Stimulated activated CD8-positive, alpha-beta memory T cell treated with anti-CD3 and anti-CD28 coated beads, Interleukin-4, amount 100 ng/mL, for 48 hours (primary cell): Measurements from ENCODE around the gene KDM8.

Source experiments
- DNase-seq: peaks from one replicate; pipeline ENCODE4 v3.0.0-alpha.2; 2020

KDM8 gene

DNA sequence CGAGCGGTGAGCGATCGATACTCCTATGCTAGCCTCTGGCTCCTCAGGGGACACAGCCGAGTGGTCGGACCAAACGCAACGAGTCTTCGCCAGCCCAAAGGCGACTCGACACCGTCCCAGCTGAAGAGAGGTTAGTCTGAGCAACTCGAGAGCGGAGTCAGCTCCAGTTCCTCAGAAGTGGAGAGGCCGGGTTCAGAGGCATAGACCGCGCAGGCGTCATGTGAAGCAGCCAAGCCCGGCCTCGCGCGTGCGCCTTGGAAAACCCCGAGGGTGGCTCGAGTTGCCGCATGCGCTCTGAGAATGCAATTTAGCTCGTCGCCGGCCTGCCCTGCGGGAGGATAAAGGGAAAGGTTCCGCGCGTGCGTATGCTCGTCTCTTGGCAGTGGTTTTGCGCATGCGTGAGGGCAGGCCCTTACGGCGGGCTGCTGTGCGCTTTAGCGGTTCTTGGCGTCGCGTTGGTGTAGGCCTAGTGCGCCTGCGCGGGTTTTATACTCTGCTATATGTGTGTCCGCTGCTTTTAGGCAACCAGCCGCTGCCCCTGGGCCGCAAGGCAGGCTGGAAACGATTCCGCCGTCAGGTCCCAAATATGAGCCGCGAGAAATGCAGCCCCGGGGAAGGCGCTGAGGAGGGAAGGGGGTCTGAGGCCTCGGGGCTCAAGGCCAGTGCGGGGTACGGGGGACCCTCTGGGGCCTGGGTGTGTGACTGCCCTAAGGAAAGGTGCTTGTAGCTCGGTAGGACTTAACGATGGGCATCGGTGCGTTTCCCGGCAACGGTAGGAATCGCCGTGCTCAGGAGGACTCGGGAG is at the start of gene KDM8:
KDM8 (plus strand) TSS at position 20 of the 805 bp plus-strand sequence. CDS start 6,598 bp downstream, outside the sequence.
- peak; percentile 99 for DNase-seq

DNA sequence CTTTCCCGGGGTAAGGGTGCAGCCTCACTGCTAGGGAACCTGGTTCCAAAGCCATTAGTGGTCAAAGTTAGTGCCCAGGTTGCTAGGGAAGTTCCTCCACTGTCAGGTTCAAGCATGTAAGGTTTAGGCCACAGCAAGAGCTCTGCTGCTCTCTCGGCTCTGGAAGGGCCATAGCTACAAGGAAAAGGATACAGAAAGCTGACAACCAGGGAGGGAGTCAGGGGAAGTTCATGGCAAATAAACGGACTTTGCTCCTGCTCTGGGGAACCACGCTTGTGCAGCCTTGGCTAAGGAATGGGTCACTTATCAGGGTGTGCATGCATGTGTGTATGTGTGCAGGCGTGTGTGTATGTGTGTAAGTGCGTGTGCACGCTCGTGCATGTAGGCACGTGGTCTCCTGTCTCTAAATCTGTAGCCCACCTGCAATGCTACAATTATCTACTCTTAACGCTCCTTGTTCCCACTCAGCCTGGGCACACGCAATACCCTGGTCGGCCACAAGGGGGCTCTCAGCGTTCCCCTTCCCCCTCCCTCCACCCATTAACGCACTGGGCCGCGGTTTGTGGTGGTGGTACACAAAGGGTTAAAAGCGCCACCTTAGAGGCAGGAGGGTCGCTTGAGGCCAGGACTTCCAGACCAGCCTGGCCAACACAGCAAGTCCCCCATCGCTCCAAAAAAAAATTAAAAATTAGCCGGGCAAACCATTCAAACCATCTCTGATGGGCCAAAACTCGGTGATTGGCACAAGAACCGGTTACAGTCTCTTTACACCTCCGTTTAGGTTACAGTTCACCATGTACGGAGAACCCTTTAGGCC is 48.4 kb upstream of the KDM8 start:
- peak; percentile 91 for DNase-seq

DNA sequence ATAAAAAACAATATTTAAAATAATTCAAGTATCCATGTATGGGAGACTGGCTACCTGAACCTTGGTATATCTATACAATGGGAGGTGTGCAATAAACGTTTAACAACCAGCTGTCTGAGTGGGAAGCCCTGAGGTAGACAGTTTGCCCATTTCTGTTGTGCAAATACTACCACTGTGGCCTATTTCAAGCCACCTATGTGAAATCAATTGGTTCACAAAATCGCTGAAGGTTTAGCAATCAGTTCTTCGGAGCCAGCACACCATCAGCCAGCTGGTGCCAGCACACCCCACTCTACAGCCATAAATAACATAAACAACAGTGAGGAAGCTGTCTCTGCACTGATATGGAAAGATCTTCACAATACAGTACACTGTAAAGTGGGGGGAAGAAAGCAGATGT is 46.7 kb upstream of the KDM8 start:
- no peak for DNase-seq

DNA sequence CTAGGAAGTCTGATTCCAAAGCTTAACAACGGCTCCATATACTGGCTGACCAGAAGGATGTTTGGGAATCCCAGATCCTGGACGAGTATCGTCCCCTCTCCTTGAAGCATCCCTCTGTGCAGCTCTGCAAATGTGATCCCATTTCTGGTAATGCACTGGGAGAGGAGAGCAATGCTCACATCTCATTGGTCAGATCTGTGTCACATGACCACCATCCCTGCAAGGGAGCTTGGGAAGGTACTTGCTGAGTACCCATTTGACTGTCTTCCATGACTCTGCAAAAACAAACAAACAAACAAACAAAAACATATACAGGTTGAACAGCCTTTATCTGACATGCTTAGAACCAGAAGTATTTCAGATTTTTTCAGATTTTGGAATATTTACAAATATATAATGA is 41.9 kb upstream of the KDM8 start:
- DNase-seq: no peak

DNA sequence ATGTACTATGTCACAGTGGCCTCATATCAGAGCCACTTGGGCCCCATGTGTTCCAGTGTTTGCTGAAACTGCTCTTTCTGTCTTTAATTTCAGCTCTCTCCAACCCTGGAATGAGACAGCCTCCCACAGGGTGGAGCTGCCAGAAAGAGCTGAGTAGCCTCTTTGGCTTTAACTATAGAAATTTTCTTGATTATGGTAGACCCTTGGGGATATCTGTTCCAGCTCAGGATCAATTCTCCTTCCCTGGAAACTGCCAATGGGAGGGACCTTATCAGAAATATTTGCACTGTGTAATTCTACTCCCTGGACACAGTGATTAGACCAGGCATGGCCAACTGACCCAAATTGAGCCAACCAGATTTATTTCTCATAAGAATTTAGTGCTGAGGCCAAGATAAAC is 39.0 kb upstream of the KDM8 start:
- DNase-seq: no peak

DNA sequence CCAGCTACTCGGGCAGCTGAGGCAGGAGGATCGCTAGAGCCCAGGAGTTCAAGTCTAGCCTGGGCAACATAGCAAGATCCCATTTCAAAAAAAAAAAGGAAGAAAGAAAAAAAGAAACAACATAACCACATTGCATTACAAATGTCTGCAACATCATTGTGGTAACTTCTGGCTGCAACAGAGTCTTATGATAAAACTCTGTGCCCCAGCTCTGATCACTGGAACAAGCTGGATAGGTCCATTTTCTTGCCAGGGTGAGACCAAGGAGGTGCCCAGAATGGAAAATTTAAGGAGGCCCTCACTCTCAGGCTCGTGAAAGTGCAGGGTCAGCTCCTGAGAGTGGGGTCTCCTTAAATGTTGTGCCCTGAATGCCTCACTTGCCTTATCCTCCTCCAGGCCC is 37.8 kb upstream of the KDM8 start:
- DNase-seq: no peak

DNA sequence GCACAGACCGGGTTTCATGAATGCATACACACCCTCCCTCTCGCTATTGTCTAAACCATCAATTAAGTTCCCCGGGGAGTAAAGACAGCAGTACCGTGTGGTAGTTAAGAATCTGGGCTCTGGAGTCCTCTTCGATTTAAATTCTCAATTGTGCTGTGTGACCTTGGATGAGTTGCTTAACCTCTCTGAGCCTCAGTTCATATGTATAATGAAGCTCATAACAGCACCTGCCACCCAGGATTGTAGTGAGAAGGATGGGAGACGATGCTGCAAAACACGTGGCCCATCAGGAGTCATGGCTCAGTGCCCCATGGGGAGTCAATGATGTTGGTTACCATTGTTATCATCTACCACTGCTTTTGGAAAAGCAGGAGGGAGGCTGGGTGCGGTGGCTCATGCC is 34.5 kb upstream of the KDM8 start:
- DNase-seq: no peak

DNA sequence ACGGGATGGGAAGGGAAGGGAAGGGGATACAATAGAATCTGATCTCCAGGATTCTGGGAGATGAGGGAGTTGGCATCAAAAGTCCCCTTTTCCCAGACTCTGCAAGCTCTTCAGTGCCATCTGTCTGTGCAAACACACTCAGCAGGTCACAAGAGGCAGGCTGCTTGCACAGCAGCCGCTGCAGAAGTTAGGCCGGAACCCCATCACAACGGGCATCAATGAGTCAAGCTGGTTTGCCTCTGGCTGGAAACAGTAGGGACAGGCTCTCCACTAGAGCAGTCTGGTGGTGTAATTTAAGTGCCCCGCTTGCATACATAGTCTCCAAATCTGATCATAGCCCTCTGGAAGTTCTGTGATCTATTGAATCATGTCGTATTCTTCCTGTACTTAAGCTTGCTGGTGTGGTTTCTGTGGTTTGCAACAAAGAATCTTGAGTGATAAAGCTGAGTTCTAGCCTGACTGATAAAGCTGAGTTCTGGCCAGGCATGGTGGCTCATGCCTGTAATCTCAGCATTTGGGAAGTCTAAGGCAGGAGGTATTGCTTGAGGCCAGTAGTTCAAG is 33.7 kb upstream of the KDM8 start:
- peak; percentile 81 for DNase-seq

DNA sequence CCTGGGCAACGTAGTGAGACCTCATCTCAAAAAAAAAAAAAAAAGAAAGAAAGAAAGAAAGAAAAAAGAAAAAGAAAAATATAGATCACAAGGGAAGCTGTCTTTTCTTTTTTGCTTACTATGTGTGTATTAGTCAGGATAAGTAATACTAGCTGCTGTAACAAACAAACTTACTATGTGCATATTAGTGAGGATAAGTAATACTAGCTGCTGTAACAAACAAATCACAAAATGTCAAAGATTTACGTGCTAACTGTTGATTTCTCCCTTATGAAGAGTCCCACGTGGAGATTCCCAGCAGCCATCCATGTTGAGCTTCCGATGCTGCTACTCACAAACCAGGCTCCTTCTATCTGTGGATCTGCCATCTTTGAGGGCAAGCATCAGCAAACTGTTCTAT is 31.7 kb upstream of the KDM8 start:
- no peak for DNase-seq

DNA sequence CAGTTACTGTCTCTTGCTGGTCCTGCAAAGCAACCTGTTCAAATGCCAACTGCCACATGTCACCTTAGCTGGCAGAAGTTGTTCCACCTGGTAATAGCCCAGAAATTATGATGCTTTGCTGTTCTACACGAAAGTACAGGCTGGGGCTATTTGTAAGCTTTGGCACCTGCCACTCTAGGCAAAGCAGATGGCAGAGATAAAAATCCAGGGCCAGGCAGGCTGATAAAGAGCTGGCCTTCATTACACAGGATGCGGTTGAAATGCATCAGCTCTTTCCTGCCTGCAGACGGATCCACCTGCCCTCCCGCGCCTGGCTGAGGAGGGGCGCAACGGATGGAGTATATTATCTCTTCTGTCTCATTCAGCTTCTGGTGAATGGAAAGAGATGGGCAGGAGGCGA is 29.3 kb upstream of the KDM8 start:
- DNase-seq: peak; percentile 60

DNA sequence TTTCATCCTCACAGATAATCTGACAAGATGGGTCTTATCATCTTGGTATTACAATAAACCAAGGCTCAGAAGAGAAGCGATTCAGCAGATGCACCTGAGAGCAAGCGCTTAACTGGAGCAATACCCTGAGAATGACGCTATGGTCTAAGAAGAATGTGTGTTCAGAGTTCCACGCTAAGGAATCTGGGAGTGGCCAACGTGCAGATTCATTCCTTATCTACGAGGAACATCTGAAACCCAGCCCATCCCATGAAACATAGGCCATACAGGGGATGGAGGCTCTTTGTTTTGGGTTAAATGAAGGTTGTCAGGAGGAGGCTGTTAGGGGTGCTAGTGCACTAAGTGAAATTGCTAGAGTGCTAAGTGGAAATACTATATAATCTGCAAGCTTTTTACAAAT is 28.5 kb upstream of the KDM8 start:
- DNase-seq: no peak

DNA sequence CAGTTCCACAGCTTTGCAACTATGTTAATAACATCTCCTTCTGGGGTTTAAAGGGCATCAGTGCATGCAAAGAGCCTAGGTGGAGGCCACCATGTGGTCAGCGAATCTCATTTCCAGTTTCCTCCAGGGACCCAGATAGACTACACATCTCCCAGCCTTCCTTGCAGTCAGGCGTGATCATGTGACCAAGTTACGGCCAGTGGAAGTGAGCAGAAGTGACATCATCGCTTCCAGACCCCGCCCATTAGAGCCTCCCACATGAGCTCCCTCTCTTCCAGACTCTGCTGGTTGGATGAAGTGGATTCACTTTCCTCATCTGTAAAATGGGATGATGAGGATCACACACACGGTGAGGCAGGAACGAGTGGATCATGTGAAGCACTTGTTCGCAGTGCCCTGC is 27.4 kb upstream of the KDM8 start:
- DNase-seq: no peak

DNA sequence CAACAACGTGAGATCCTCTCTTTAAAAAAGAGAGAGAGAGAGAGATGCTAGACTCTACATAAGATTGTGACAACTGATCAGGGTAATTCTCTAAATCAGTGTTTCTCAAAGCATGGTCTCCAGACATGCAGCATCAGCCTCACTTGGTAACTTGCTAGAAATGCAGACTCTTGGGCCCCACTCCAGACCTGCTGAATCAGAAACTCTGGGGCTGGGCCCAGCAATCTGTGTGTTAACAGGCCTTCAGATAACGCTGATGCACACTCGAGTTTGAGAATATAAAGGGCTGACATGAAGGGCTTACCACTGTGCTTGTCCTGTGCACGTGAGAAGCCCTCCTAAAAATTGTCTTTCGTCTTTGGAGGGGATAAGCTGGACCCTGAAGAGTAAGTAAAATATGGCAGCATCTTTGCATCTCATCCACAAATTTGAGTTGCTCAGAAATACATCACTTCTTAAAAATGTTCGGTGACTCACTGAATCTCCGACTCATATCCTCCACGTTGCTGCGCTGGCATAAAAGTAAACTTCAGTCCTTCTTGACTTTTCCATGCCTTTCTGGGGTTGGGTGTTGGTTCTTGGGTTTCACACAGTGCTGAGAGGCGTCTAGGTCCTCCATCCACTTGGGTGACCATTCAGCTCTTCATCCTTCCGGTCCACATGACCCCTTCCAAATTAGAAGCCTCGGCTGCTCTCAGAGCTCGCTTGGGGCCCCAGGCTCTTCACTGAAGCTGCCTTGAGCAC is 26.1 kb upstream of the KDM8 start:
- peak; percentile 54 for DNase-seq

DNA sequence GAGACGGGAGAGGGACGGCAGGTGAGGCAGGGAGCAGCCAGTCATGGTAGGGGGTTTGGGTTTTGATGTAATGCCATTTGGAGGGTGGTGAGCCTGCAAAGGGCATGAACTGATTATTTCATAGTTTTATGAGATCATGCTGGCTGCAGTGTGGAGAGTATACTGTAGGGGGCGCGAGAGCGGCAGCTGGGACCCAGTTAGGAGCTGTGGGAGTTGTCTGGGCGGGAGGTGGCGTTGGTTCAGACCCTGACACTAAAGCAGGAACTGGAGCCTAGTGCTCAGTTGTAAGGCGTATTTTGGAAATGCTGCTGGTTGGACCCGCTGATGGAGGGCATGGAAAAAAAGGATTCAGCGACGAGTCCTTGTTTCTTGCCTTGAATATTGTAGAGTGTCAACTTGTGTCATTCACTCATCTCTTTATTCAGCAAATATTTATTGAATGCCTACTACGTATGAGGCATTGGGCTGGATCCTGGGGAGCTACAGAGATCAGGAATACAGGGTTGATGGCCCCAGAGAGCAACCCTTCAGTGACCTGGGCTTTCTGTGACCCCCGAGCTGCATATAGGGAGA is 23.7 kb upstream of the KDM8 start:
- DNase-seq: peak; percentile 96

DNA sequence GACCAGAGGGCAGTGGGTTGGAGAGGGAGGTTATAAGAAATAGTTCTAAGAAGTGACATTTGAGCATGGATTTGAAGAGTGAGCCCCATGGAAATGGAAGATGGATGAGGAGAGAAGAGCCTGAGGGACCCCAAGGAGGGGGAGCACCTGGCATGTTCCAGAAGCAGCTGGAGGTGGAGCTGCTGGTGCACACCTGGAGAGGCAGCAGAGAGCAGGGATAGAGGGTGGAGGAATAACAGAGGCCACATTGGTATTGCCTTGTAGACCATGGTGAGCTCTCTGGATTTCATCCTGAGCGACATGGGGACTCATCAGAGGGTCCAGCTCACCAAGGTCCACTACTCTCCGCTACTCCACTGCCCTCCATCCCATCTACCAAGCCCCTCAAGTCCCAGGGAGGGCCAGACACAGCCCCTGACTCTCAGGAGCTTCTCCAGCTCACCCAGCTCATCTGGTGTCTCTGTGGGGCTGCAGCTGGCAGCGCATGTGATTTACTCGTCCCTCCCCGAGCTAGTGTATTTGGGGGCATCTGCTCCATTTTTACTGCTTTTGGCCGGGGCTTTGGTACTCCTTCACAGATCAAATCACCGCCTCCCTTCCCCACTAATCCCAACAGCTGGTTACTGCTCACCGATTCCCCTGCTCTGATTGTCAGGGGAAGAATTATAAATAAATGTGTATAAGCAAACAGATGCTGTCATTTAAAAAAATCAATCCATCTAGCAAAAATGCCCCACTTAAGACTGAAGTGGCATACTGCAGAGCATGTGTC is 22.1 kb upstream of the KDM8 start:
- DNase-seq: no peak

DNA sequence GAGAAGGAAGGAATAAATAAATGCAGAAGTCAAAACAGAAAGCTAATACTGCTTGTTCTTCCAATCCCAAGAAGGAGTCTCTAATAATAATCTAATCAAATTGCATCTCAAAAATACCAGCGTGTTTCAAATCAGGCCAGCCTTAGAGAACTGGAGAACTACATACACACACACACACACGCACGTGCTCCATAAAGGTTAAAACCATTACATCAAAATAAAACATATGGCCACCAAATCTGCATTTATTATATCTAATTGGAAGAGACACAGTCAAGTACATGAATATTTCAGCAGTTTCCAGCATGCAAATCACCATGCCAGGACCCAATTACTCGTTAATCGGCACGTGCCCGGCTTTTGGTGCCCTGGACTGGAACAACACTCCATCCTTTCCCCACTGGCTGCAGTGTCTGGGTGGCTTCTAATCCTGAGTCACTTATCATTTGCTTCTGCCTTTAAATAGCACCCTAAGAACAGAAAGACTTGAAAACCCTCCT is 20.4 kb upstream of the KDM8 start:
- no peak for DNase-seq

DNA sequence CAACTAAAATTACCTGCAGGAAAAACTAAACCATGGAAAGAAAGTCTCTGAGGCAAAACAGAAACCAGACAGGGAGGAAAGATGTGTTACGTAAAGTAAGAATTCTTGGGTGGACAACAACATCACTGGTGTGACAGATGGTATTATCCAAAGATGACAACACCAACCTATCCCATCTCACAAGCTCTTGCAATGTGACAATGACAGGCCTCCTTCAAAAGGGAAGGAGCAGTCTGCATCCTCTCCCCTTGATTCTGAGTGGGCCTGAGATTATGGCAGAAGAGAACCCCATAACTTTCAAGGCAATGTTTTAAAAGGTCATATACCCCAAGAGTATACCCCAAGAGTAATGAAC is 17.6 kb upstream of the KDM8 start:
- DNase-seq: no peak

DNA sequence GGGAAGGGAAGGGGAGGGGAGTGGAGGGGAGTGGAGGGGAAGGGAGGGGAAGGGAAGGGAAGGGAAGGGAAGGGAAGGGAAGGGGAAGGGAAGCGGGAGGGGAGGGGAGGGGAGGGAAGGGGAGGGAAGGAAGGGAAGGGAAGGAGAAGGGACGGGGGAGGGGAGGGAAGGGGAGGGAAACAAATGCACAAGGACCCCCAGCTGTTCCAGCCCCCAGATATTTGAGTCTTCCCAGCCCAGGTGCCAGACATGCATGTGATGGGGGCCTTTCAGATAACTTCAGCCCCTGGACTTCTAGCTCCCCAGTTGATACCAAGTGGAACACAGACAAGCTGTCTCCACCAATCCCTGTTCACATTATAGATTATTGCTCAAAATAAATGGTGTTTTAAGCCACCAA is 14.7 kb upstream of the KDM8 start:
- no peak for DNase-seq

DNA sequence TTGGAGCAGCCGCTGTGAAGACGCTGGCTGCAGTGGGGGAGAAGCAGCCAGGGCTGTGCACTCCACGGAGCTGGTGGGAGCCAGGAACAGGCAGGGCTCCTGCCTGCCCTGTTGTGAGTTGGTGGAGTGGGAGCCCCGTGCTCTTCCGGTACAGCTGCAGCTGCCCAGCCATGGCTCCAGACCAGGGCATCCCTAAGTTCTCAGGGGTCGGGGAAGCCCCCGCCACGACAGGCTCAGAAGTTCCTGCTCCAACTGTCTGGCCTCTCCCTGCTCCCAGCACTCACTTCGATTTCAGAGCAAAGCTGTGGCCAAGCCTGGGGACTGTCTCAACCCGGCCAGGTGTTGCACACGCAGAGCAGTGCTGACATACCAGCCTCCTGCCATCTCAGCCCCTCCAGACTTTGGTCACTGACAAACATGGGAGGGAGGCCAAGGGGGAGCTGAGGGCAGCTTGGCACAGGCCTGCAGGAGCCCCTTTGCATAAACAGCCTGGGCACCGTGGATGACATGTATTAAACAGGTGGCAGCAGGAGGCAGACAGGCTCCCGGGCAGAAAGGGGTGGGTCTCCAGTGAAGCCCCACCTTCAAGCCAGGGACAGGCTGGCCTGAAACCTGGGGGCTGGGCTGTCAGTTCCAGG is 13.9 kb upstream of the KDM8 start:
- no peak for DNase-seq

DNA sequence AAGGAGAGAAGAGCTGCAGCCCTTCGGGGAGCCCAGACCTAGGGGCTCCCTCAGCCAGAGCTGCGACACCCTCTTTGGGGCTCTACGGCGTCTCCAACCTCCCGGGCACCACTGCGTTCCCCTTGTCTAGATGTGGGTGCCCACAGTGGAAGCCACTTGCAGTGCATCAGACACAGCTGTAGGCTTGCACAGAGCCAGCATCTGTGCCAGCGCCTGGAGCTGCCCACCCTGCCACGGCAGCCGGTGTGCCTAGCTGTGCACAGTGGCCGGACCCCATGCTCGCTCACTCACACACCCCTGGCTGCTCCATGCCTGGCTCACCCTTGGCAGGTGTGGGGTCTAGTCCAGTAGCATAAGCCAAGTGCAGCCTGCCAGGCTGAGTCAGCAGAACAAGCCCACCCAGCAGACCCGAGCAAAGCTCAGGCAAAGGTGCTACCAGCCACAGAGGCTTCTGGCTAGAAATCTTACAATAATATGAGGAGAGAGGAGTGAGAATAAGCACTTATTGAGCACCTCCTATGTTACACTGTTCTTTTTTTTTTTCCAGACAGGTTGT is 12.9 kb upstream of the KDM8 start:
- DNase-seq: no peak

DNA sequence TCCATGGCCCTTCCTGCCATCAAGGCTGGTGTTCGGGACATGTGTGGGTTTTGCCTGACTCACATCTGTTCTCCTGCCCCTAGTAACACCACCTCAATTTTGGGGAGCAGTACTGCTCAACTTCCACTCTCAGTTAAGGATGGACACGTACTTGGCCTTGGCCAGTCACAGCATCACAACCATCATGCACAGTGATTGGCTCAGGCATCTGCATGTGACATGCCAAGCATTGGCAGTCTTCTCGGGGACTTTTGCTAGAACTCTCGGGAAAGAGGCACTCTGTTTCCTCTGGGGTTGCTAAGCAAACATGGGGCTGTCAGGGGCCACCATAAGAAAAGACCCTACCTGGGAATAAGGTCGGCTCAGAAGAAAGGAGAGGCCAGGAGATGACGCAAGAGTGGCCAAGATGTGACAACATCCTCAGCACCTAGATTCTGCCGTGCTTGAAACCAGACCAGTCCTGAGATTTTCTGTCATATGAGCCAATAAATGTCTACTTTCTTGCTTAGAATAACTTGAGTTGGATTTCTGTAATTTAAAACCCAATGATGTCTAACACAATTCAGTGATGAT is 11.9 kb upstream of the KDM8 start:
- DNase-seq: no peak
